ENCODE results near the gene STK32B. TPM values are rescaled to one million over a fixed set of nuclear protein-coding genes. Genes with fewer than 3 reads are reported as not detected.

The STK32B gene
- total and polyA plus RNA-seq, 9 of the 15 experiments (the other 6 are each of a cell fraction or from before 2014, with no cell fraction given): 0.03 to 0.20 (median 0.07) TPM; not detected in 2

DNA sequence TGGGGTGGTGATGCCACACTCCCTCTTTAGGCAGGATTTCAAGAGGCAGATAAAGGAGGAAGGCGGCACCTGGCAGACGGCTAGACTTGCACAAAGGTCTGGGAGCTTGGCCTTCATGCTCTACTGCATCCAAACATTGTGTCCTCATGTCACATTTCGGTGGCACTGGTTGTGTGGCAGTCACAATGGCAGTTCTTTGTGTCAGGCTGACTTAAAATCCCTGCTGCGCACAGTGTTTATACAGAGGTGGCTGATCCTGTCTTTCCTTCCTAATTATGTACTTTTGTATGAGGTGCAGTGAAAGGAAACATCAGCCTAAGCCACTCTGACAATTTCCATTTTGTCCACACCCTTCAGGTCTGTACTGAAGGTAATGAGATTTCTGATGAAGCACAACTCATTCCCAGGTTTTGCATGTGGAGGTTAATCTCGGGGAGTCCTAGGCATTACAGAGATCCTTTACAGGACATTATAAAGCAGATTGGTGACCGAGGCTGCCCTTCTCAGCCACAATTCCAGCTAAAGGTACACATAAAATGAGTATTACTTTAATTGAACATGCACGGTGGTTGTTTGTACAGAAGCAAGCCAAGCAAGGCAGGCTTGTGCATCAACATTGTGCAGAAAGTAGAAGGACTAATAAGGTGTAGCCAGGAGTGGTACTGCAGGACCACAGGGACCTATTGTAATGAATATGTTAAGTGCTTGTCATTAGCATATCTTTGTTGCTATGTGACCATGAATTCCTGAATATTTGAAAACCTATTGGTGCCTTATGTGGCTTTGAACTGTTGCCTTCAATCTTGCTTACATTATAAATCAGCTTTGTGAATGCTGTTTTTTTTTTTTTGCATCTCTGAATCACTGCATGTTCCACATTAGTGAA lies 147.6 kb downstream of the STK32B start (continued):
- TF ChIP-seq, protein P1, sequence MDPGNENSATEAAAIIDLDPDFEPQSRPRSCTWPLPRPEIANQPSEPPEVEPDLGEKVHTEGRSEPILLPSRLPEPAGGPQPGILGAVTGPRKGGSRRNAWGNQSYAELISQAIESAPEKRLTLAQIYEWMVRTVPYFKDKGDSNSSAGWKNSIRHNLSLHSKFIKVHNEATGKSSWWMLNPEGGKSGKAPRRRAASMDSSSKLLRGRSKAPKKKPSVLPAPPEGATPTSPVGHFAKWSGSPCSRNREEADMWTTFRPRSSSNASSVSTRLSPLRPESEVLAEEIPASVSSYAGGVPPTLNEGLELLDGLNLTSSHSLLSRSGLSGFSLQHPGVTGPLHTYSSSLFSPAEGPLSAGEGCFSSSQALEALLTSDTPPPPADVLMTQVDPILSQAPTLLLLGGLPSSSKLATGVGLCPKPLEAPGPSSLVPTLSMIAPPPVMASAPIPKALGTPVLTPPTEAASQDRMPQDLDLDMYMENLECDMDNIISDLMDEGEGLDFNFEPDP (CRISPR knock-in tag; IDR thresholded peaks at IDR 0.05): no peak
- TF ChIP-seq, protein P2, sequence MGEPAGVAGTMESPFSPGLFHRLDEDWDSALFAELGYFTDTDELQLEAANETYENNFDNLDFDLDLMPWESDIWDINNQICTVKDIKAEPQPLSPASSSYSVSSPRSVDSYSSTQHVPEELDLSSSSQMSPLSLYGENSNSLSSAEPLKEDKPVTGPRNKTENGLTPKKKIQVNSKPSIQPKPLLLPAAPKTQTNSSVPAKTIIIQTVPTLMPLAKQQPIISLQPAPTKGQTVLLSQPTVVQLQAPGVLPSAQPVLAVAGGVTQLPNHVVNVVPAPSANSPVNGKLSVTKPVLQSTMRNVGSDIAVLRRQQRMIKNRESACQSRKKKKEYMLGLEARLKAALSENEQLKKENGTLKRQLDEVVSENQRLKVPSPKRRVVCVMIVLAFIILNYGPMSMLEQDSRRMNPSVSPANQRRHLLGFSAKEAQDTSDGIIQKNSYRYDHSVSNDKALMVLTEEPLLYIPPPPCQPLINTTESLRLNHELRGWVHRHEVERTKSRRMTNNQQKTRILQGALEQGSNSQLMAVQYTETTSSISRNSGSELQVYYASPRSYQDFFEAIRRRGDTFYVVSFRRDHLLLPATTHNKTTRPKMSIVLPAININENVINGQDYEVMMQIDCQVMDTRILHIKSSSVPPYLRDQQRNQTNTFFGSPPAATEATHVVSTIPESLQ (CRISPR knock-in tag; IDR thresholded peaks at IDR 0.05): no peak
- TF ChIP-seq POLR2G (IDR thresholded peaks at IDR 0.05; ENCODE audit: low read depth, low read length) (no peak), ESRRB (CRISPR knock-in tag; IDR thresholded peaks at IDR 0.05; ENCODE audit: borderline replicate concordance) (no peak), NFYB (IDR thresholded peaks at IDR 0.05; ENCODE audit: extremely low read depth, insufficient read length) (no peak), BDP1 (IDR thresholded peaks at IDR 0.05; ENCODE audit: insufficient read depth, insufficient read length) (no peak), PRPF4 (IDR thresholded peaks at IDR 0.05; ENCODE audit: insufficient read depth, low read depth, low read length, poor library complexity, severe bottlenecking) (no peak), CBX2 (IDR thresholded peaks at IDR 0.05; ENCODE audit: insufficient read depth, low read length, poor library complexity, severe bottlenecking) (no peak)
